KOPT-K1 (cell line): ENCODE data around the gene TSHB.
"Not testable (repeated sequence)": the region's sequence is repeated elsewhere in the genome, so short reads cannot be mapped to it uniquely, and the experiment has no call there.

Experiments
- H3K27ac ChIP-seq: fragments of 200-600 bp; sonication (generic); 2 replicates; pipeline ENCODE4 v1.5.1; 2016; ENCODE audit warnings: antibody characterized with exemption, mild to moderate bottlenecking, low read depth, low read length; ENCODE audit not compliant: poor library complexity, severe bottlenecking
- H3K36me3 ChIP-seq: fragments of 200-600 bp; sonication (generic); 2 replicates; pipeline ENCODE4 v1.5.1; 2017; ENCODE audit warnings: antibody characterized with exemption, mild to moderate bottlenecking, low read length, moderate library complexity; ENCODE audit not compliant: insufficient read depth
- H3K9me3 ChIP-seq: fragments of 200-600 bp; sonication (generic); 2 replicates; pipeline ENCODE4 v1.5.1; 2017; ENCODE audit warnings: antibody characterized with exemption, low read length, mild to moderate bottlenecking; ENCODE audit not compliant: insufficient read depth, poor library complexity, severe bottlenecking

The TSHB gene

GRCh38 chr1:115029526-115029925 is at the start of gene TSHB:
Gene TSHB (plus strand): TSS chr1:115029826. CDS start chr1:115033363, 3,537 bp downstream.
- H3K9me3 ChIP-seq, result no peaks in the 10 kb centered on the region
- H3K36me3 ChIP-seq, result no peaks in the 10 kb centered on the region
- H3K27ac ChIP-seq, result no peak within 1 kb of the TSS

DNA sequence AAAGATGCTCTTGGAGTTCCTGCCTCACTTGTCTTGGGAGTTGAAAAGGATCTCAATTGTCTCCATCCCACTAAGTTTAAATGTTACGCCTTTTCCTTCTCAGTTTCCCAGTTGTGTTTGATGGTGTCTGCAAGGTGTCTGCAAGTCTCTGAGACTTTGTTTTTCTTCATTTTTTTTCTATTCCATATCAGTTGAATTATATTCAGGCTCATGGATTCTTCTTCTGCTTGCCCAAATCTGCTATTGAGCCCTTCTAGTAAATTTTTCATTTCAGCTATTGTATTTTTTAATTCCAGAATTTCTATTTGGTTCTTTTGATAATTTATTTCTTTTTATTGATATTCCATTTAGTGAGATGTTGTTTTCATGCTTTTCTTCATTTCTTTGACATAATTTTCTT is 47.4 kb upstream of the TSHB start:
- Histone ChIP-seq H3K27ac (no peak overlapping the region), H3K9me3 (peaks cover 21% of the 10 kb centered on the region), H3K36me3 (no peaks in the 10 kb centered on the region)

DNA sequence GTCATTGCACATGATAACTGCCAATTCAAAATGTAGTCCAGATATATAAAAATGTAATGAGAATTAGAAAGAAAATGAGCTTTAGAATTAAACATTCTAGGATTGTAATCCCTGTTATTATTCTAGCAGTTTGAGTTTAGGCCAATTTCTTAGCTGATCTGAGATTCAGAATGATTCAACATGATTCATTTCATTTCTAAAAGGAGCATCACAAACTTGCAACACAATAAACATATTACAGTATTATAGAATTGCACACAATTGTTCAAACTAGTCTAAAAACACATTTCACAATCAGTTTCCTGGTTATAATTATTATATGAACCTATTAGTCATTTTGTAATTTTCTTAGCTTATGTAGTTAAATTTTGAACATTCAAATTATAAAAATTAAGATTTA is 43.3 kb upstream of the TSHB start:
- Histone ChIP-seq H3K36me3 (no peaks in the 10 kb centered on the region), H3K27ac (no peak overlapping the region), H3K9me3 (peaks cover 36% of the 10 kb centered on the region)

- H3K36me3 ChIP-seq, result no peaks in the 10 kb centered on the region
- no peak overlapping the region for H3K27ac ChIP-seq
- H3K9me3 ChIP-seq, result peaks cover 21% of the 10 kb centered on the region
Measured at GRCh38 chr1:114988095-114988494, 41.5 kb upstream of the TSHB start.

- no peaks in the 10 kb centered on the region for H3K9me3 ChIP-seq
- H3K27ac ChIP-seq, result no peak overlapping the region
- H3K36me3 ChIP-seq, result no peaks in the 10 kb centered on the region
Measured at GRCh38 chr1:114997510-114998289, 31.9 kb upstream of the TSHB start.

GRCh38 chr1:115006191-115006590 is 23.4 kb upstream of the TSHB start:
- Histone ChIP-seq H3K27ac (no peak overlapping the region), H3K36me3 (no peaks in the 10 kb centered on the region), H3K9me3 (no peaks in the 10 kb centered on the region)

- Histone ChIP-seq H3K27ac (no peak overlapping the region), H3K9me3 (no peaks in the 10 kb centered on the region), H3K36me3 (no peaks in the 10 kb centered on the region)
Measured at GRCh38 chr1:115012006-115012405, 17.6 kb upstream of the TSHB start.

GRCh38 chr1:115012434-115012833 is 17.2 kb upstream of the TSHB start:
- Histone ChIP-seq H3K27ac (no peak overlapping the region), H3K9me3 (no peaks in the 10 kb centered on the region), H3K36me3 (no peaks in the 10 kb centered on the region)

- Histone ChIP-seq H3K27ac (no peak overlapping the region), H3K36me3 (no peaks in the 10 kb centered on the region), H3K9me3 (no peaks in the 10 kb centered on the region)
Measured at GRCh38 chr1:115013792-115014191, 15.8 kb upstream of the TSHB start.

DNA sequence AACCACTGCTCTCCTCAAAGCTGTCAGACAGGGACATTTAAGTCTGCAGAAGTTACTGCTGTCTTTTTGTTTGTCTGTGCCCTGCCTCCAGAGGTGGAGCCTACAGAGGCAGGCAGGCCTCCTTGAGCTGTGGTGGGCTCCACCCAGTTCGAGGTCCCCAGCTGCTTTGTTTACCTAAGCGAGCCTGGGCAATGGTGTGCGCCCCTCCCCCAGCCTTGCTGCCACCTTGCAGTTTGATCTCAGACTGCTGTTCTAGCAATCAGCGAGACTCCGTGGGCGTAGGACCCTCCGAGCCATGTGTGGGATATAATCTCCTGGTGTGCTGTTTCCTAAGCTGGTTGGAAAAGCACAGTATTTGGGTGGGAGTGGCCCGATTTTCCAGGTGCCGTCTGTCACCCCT is 10.1 kb upstream of the TSHB start:
- H3K27ac ChIP-seq, H3K36me3 ChIP-seq, H3K9me3 ChIP-seq: not testable (repeated sequence)

DNA sequence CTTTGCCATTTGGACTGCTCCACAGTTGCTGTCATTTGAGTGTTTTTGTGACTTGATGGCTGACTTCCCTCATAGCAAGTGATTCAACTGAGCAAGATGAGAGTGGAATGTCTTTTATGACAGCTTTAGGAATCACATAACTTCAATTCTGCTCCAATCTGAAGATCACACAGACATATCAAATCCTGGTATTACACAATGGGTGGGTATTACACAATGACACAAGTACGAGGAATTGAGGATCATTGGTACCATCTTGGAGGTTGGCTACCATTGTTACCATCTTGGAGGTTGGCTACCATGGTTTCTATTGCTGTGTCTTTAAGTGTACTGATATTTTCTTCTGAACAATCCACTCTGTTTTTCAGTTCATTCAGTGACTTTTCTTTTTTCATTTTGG is 8.5 kb upstream of the TSHB start:
- H3K27ac ChIP-seq, result no peak overlapping the region
- no peaks in the 10 kb centered on the region for H3K36me3 ChIP-seq
- H3K9me3 ChIP-seq, result no peaks in the 10 kb centered on the region

GRCh38 chr1:115023593-115023992 is 6.0 kb upstream of the TSHB start:
- Histone ChIP-seq H3K36me3 (no peaks in the 10 kb centered on the region), H3K27ac (no peak overlapping the region), H3K9me3 (no peaks in the 10 kb centered on the region)

- Histone ChIP-seq H3K9me3 (no peaks in the 10 kb centered on the region), H3K36me3 (no peaks in the 10 kb centered on the region), H3K27ac (no peak overlapping the region)
Measured at GRCh38 chr1:115031595-115031994, 2.0 kb downstream of the TSHB start.

DNA sequence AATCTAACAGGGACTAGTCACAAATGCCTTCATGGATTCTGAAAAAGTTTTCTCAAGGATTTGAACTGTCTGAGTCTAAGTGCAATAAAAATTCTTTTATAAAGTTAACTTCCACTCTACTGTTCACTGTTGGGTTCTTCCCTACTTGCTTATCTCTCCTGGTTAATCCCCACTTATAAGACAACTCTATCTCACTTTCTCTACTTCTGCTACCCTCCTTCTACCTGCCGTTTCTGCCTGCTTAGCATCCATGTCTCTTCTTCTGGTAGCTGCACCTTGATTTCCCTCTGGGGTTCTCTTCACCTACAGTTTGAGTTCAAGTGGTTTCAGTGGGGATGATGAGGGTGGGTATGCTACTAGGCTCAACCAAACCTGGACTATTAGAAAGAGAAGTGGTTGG is 6.0 kb downstream of the TSHB start:
- Histone ChIP-seq H3K27ac (no peak overlapping the region), H3K9me3 (no peaks in the 10 kb centered on the region), H3K36me3 (no peaks in the 10 kb centered on the region)

GRCh38 chr1:115036814-115037507 is 7.3 kb downstream of the TSHB start:
- Histone ChIP-seq H3K27ac (no peak overlapping the region), H3K36me3 (no peaks in the 10 kb centered on the region), H3K9me3 (no peaks in the 10 kb centered on the region)

- peaks cover 4% of the 10 kb centered on the region for H3K9me3 ChIP-seq
- no peak overlapping the region for H3K27ac ChIP-seq
- no peaks in the 10 kb centered on the region for H3K36me3 ChIP-seq
Measured at GRCh38 chr1:115040501-115040900, 10.9 kb downstream of the TSHB start.
